ENCODE data around the gene ST6GALNAC3.

Gene ST6GALNAC3

DNA sequence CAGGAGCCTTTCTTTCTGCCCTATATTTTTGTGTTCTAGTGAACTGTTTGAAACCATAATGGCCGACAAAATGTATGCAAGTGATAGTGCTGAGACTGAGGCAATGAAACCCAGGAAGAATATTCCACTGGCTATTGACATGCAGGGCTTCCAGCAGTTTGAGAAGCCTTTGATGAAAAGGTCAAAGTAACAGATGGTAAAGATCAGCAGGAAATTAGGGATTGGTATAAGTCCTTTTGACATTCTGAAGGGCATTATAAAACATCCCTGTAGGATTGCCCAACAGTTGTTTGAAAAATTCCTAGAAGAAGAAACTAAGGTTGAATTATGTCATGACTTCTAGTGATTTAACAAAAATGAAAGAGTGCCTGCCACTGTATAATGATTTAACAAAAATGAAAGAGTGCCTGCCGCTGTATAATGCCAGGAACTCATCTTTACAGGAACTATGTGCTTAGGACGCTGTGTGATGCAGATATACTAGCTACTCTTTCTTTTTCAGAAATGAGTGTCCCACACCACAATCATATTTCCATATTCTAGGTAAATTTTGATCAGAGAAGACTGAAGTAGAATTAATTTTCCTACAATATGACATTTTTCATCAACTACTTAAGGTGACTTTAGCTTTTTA is 508.8 kb downstream of the ST6GALNAC3 start:
- DNase-seq (ENCODE audit: low read depth): no peak

DNA sequence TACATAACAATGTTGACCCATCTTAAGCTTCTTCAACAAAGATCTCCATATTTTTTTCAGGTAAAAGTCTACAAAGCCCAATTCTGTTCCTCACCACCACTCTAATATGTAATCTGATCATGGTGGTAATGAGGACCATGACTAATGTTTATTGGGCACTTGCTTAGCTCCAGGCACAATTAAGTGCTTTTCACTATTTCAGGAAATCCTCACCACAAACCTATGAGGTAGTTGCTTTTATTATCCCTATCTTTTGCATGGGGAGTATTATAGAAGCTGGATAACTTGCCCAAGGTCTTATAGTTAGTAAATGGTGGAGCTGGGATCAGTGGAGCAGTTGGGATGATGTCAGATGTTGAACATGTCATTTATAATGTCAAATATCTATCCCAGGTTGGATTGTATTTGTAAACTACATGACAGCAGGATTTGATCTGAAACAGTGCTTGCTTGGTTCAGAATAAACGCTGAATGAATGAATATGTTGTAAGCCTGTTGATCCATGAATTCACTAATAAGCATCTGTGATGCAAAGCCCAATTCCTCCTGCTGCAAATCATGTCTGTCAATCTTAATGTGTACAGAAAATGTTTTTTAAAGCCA is 509.4 kb downstream of the ST6GALNAC3 start:
- no peak for DNase-seq (ENCODE audit: low read depth)

DNA sequence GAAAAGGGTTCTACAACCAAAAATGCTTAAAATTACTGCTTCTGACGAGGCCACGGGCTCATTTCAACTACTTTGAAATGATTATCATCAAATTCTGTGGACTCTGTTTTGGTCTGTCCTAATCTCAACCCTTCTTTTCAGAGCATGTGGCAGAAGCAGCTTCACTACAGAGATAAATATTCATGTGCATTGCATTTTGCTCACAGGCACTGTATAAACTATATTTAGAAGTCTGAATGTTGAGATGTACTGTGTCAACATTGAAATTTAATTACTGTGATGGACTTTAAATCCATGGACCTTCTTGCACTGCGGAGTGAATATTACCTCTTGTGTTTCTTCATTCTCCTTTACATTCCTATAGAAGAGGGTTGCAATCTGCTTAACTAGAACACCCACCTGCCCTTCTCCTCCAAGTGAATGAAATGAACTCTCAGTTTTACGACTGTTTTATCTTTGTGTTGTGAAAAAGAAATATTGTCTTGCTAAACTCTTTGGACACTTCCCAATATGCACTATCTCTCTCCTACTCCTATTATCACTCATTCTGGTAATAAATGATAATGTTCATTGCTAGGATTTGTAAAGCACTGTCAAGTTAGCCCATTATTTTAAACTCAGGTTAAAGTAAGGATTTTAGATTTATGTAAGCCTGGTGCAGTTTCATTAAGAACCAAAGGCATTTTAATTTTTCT is 511.6 kb downstream of the ST6GALNAC3 start:
- no peak for DNase-seq (ENCODE audit: low read depth)

DNA sequence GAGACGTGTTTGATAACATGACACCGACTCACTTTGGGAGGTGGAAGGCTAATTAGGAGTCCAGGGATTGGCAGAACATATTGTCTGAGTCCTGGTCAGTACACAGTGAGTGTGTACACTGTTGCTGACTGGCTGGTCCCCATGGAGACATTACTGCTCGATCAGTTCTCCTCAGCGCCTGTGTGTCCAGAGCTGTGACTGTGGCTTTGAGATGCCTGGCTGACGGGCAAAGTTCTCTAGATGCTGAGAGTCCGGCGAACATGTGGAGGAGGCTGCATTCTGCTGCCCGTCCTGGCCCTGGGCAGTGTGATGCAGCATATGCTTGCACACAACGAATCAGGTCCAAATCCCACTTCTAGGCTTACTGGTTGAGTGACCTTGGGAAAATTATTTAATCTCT is 512.7 kb downstream of the ST6GALNAC3 start:
- no peak for DNase-seq (ENCODE audit: low read depth)

DNA sequence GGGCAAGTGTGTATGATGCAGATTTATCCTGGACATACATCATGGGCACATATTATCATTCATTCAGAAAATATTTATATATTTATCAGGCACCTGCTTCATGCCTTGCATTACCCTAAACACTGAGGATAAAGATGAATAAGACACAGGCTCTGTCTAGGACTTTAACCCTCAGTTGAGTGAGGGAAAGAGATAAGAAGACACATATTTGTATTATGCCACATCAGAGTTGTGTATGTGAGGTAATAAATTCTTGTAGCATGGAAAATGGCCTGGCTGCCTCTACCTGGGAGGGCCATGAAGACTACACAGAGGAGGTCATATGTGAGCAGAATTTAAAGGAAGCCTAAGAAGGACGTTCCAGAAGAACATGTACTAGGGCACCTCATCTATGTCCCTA is 516.9 kb downstream of the ST6GALNAC3 start:
- no peak for DNase-seq (ENCODE audit: low read depth)

DNA sequence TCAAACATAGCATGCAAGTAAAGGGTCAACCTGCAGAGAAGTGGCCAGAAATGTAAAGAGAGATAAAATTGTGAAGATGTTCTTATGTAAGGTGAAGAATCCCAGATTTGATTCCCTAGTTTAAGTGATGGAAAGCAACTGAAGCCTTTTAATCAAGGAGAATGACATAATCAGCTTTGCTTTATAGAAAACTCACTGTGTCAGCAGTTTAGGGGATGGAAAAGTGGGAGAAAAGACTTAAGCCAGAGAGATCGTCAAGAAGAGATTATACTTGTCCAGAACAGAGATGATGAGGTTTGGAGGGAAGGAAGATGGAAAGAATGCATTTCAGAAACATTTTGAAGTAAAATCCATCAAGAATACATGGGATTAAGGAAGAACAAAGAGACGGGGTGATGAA is 517.4 kb downstream of the ST6GALNAC3 start:
- DNase-seq (ENCODE audit: low read depth): no peak

DNA sequence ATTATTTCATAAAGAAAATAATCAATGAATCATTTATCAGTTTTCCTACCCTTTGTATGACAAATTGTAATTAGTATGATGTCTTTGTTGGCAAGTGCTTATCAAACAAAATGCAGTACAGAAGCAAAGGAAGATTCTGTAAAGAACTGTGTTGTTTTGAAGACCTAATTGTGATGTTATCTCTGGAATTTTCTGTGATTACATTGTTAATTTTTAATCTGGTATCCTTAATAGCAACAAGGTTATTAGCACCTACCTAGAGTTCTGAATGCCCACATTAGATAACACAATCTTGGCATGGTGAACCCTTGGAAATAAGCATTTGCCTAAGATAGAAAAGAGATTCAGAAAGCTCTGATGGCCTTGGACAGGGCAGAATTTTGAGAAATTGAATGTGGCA is 518.6 kb downstream of the ST6GALNAC3 start:
- no peak for DNase-seq (ENCODE audit: low read depth)

DNA sequence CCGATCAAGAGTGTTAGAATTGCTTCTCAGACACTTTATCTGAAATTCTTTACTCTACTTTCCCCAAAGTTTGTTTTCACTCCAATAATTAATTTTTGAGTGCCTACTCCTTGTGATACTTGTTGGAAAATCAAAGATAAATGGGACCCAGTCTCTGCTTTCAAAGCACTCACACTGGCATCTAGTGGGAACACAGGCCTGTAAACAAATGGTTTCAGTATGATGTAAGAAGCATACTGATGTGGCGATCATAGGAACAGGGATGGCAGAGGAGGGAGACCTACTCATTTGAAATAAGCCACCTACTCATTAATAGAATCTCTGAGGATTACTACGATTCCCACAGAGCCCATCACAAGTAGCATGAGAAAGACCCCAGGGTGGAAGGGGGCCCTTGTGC is 519.1 kb downstream of the ST6GALNAC3 start:
- no peak for DNase-seq (ENCODE audit: low read depth)

DNA sequence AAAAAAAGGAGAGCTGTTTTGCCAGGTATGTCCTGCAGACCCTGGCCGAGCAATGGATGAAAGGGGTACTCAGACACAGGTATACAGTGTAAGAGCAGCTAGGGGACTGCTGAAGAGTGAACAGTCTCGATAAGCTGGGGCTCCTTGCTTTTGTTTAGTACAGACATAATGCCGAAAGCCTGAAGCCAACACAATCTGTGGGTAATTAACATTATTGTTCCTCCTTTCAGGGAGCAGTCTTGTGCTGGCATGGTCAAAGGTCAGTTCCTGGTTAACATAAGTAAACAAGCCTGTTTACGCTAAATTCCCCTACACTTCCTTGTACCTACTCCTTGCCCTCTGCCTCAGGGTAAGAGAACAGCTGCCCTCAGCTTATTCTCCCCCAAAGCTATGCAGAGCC is 520.5 kb downstream of the ST6GALNAC3 start:
- no peak for DNase-seq (ENCODE audit: low read depth)

DNA sequence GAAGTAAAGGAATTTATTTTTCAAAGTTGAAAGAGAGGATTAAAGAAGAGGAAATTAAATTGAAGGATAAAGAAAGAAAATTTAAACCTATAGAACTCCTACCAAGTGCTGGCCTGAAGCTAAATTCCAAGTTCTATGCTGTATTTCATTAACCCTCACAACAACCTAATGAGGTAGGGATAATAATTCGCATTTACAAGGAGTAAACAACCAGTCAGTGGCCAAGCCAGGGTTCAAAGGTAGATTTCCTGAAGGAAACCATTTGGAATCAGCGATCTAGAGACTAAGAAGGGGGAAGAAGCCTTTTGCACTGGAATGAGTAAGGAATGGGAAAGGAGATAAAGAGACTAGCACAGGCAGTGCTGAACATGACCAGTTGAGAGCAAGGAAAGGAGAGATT is 526.9 kb downstream of the ST6GALNAC3 start:
- DNase-seq (ENCODE audit: low read depth): no peak

DNA sequence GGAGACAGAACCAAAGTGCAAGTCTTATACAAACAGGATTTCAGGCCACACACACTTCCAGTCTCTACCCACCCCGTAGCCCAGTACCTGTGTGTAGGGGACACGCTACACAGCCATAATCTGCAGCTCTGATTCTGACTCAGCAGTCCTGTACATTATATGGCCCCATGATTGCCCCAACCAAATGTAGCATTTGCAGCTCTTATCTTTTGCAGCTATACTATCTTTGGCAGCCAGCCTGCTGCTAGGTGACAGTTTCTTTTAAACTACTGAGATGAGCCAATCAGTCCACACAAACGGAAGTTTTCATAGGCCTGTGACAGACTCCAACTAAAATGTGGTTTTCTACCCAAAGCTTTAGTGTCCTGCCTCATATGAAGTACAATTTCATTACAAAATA is 533.2 kb downstream of the ST6GALNAC3 start:
- no peak for DNase-seq (ENCODE audit: low read depth)

DNA sequence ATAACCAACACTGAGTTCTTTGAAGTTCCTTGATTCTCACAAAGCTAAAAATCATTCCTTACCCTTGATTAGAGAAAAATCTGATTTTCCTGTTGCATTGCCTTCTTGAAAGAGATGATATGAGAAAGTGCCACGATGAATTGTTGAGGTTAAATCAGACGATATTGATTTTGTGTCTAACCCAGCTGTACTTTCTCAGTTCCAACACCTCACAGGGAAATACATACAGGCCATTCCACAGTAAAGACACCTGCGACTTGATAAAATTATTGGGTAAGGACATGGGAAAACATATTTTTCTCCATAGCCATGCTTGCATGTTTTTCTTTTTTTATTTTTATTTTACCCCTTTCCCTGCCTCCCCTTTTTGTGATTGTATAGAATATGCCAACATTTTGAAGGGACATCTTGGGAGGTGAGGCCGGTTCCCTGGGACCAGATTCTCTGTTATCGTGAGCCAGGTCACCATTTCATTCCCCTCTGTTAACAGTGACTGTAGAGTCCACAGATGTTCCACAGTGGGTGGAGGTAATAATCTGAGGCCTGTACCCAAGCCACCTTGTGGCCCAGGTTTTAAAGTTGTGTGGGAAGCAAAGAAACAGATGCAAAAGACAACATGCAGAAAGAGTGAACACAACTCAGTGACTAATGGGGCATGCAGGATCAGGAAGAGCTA is 537.4 kb downstream of the ST6GALNAC3 start:
- DNase-seq (ENCODE audit: low read depth): no peak

DNA sequence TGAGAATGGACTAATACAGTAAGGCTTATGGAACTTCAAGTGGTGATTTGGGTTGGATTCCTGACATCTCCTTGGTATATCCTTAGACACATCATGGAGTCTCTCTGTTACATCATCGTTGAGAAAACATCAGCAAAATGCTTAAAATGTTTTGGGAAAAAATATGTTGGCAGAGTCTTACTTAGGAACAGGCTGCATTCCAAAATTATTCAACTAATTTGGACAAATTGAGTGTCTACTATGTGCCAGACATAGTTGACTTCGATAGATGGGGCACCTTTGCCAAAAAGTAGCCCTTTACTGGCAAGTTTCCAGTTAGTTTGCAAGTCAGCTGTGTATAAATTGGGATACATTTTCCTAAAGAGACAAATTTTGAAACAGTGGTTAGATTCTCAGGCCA is 539.3 kb downstream of the ST6GALNAC3 start:
- DNase-seq (ENCODE audit: low read depth): no peak

DNA sequence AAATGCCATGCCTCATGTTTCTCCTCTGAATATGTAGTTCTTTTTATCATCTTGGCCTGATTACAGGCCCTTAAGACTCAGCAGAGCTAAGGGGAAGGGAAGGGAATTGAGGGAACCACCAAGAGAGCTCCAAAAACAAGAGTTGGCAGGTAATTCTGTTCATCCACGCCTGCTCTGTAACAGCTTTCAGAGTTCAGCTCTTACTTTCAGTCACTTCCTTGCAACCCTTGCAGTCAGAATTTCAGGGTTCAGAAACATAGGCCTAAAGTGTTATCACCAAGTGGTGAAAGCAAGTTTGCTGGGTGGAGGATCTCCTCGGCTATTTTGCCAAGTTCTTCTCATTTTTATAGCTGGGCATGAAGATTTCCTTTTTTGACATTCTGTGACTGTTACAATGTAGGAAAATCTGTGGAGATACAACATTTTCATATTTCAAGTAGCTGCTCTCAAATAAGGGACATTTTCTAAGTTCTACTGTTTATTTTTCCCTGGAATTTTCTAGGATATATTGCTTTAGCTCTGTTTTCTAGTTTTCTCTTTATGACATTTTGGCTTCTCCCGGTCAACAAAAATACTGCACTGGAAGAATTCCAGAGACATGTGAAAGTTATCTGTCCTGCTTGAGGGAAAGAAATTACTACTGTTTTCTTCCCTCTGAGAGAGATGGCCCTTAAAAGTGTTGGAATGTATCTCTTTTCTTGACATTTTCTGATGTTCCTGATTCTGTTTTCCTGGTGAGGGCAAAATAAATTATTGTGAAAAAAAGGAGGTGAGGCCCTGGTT is 540.9 kb downstream of the ST6GALNAC3 start:
- no peak for DNase-seq (ENCODE audit: low read depth)

DNA sequence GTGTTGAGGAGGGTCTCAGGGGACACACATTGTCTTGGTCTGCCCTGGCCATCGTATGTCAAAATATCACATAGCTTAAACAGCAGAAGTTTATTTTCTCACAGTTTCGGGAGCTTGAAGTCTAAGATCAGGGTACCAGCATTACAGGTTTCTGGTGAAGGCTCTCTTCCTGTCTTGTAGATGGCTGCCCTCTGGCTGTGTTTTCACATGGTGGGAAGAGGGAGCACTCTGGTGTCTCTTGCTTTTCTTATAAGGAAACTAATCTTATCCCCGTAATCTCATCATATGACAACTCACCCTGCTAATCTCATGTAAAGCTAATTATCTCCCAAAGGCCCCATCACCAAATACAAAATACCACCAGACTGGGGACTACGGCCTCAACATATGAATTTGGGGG is 545.8 kb downstream of the ST6GALNAC3 start:
- DNase-seq (ENCODE audit: low read depth): no peak

DNA sequence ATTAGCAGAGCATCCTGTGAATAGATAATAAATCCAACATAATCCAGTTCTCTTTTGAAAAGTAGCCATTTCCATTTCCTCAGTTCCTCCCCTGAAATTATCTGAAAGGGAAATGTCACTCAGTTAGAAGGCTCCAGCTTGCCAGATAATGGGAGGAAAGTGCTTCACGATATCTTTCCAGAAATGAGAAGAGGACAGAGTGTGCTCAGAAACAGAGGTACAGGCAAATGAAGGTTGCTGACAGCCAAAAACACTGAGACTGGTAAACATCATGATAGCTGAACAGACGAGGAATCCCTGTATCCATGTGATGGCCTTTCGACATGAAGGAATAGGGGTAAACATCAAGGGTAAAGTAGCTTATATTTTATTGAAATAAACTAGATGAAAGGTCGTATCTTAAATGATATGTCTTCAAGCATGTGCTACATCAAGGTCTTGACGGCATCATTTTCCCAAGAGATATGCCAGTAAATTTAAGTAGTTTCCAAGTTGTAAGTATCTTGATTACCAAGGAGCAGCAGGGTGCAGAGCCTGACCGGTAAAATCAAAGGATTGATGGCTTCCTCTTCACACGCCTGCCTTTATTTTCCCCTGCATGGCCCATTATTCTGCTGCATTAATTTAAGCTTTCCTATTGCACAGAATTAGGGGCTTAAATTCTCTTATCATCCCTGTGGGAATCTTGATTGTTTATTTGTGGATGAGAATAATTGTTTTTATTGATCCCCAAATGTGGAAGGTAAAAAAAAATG is 548.4 kb downstream of the ST6GALNAC3 start:
- no peak for DNase-seq (ENCODE audit: low read depth)

DNA sequence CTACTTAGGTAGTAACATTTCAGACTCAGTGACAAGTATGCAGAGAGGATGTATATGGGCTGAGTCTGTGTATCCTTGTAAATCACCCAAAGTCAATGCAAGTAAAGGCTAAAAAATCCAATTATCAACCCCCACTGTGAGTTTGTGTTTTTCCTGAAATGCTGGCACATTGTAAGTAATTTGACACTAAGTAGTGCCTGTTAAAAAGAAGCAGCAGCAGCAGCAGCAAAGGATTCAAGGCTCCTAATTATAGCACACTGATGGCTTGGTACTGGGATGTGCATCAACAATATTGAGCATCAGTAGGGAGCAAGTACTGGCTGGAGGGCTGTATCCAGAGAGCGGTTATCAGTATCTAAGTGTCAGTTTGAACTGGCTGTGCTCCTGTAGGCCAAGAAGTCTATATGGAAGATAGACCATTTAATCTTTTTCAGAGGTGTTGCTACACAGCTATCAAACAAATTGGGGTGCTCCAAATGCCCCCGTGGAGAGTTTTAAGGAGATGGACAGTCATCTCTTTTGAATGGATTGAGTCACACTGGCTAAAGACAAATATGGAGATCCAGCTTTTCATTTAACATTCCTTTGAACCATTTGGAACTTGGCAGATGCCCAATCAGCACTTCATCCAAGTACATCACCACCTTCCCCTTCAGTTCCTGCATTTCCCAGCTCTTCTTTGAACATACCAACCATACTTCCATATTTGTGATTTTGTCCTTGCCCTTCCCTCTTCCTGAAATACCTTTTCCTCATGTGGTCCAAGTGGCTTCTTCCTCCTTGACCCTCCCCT is 551.5 kb downstream of the ST6GALNAC3 start:
- no peak for DNase-seq (ENCODE audit: low read depth)

DNA sequence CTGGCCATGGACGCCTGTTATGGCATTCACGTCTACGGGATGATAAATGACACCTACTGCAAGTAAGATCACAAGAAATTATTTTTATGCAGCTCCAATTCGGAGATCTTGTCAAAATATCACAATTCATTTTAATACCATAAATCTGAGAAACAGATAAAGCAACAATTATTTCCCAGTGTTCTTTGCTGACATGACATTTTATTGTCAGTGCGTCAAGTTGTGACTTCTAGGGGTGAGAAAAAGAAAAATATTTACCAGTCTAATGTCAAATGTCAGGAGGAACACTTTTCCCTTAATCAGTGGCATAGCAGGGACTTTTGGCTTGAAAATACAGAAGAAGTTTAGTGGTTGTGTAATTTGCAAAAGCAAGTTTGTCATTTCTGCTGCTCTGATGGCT is 553.0 kb downstream of the ST6GALNAC3 start:
- DNase-seq (ENCODE audit: low read depth): no peak

DNA sequence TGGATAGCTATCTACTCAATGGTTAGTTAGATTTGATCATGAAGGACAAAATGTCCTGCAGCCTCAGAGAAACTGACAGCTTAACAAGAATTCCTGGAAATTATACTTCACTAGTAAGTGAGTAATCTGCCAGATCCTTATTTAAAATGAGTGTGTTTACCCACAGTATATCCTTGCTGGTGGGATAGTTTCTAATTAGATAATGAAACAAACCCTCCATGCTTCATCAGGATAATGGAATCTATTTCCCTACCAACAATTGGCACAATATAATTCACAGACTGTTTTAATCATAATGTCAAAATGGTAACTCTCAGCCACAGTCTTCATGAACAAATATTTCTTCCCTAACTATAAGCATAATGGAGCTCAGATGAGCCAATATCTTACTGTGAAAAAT is 553.4 kb downstream of the ST6GALNAC3 start:
- no peak for DNase-seq (ENCODE audit: low read depth)

DNA sequence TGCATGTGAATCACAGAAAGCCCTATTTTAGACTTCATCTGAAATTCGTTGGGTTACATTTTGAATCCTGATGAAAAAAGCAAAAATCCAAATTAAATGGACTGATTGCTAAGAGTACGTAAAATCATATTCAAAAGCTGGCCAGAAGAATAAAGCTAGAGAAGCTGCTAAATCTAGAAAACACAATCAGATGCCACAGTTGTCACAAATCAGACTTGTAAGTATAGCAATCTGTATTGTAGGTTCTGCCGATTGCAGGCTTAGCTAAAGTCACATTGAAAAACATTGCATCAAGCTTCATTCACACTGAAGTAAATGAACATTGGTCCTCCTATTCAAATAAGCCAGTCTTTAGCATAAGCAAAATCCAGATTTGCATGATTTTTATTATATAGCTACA is 557.6 kb downstream of the ST6GALNAC3 start:
- no peak for DNase-seq (ENCODE audit: low read depth)

DNA sequence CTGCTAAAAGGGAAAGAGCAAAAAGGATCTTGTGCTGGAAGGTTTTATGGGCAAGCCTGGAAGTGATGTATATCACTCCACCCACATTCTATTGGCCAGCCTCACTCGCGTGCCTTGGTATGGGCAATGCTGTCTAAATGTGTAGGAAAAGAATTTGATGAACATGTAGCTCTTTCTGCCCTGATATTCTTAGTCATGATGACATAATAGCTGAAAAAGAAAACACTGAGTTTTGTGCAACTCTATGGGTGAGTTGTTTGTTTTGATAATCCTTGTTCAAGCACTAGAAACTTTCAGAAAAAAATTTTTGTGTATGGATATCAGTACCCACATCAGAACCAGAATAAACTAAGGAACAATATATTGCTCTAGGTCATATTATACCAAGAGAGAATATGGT is 561.2 kb downstream of the ST6GALNAC3 start:
- DNase-seq (ENCODE audit: low read depth): no peak
